ENCODE data around the gene LARP4B. TPM values are rescaled to one million over a fixed set of nuclear protein-coding genes. Genes with fewer than 3 reads are reported as not detected.

Gene LARP4B
- total RNA-seq, 4 donors from 2014 or later, result 50.2 to 77.5 (median 57.0) TPM

- TF ChIP-seq CTCF (IDR thresholded peaks at IDR 0.05), result no peak
- TF ChIP-seq POLR2A (IDR thresholded peaks at IDR 0.05), result no peak
- peak in 1 of 2 donors; percentile 76 for DNase-seq (ENCODE audit: low spot score in 2 of 2)
- intact Hi-C loops (cut with DNase I; ENCODE audit: low total_unique reads), result no loop called here
- 81 to 83% methylated on average over 15 of the region's 15 CpGs for WGBS, 2 donors
- H3K4me3 ChIP-seq (ENCODE audit: low read depth, poor library complexity, severe bottlenecking), result no peak overlapping the region
These were observed 38.1 kb upstream of the LARP4B start for GRCh38 chr10:969473-970150.

- 70 to 76% methylated on average over 17 of the region's 17 CpGs for WGBS, 2 donors
- intact Hi-C loops (cut with DNase I; ENCODE audit: low total_unique reads), result no loop called here
- H3K4me3 ChIP-seq (ENCODE audit: low read depth, poor library complexity, severe bottlenecking), result no peak overlapping the region
- DNase-seq (ENCODE audit: low spot score in 2 of 2), result peak in 1 of 2 donors; percentile 15
- TF ChIP-seq POLR2A (IDR thresholded peaks at IDR 0.05) (no peak), CTCF (IDR thresholded peaks at IDR 0.05) (no peak)
These were observed 37.2 kb upstream of the LARP4B start for GRCh38 chr10:968546-969199.

- WGBS, 2 donors, result 88 to 89% methylated on average over 20 of the region's 20 CpGs
- DNase-seq (ENCODE audit: low spot score in 2 of 2), result peak in 1 of 2 donors; percentile 63
- intact Hi-C loops (cut with DNase I; ENCODE audit: low total_unique reads), result no loop called here
- H3K4me3 ChIP-seq (ENCODE audit: low read depth, poor library complexity, severe bottlenecking), result no peak overlapping the region
- TF ChIP-seq POLR2A (IDR thresholded peaks at IDR 0.05) (no peak), CTCF (IDR thresholded peaks at IDR 0.05) (no peak)
These were observed 35.1 kb upstream of the LARP4B start for GRCh38 chr10:966466-967235.

DNA sequence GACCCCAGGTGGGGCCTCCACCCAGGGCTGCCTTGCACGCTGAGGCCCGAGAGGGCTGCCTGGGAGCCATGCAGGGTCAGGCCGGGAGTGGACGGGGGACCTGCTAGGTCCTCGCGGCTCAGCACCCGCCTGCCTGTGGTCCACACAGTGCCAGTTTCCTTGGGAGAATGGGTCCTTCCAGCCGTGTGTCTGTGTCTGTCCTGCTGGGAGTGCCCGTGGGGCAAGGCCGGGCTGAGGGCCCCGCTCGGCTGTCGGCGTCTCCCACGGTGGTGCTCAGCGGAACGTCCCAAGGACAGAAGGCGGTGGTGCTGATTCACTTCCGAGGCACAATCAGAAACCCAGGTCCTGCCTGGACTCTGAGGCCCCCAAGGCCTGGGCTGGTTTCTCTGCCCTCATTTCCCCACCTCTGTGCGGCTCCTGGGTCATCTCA is 33.5 kb upstream of the LARP4B start:
- H3K4me3 ChIP-seq (ENCODE audit: low read depth, poor library complexity, severe bottlenecking), result no peak overlapping the region
- no peak for DNase-seq (ENCODE audit: low spot score in 2 of 2)
- WGBS, 2 donors, result 90 to 92% methylated on average over 10 to 11 of the region's 20 CpGs
- TF ChIP-seq POLR2A (IDR thresholded peaks at IDR 0.05) (no peak), CTCF (IDR thresholded peaks at IDR 0.05) (no peak)
- intact Hi-C loops (cut with DNase I; ENCODE audit: low total_unique reads), result no loop called here

GRCh38 chr10:964321-964987 is 32.9 kb upstream of the LARP4B start:
- TF ChIP-seq CTCF (IDR thresholded peaks at IDR 0.05) (no peak), POLR2A (IDR thresholded peaks at IDR 0.05) (no peak)

More at GRCh38 chr10:964321-964987, 32.9 kb upstream of the LARP4B start:
- H3K4me3 ChIP-seq (ENCODE audit: low read depth, poor library complexity, severe bottlenecking), result no peak overlapping the region
- intact Hi-C loops (cut with DNase I; ENCODE audit: low total_unique reads), result no loop called here
- DNase-seq (ENCODE audit: low spot score in 2 of 2), result no peak
- WGBS, 2 donors, result 76 to 78% methylated on average over 15 of the region's 15 CpGs
